IMR-90 (cell line): ENCODE data around the gene RALGAPA1. TPM values are rescaled to one million over a fixed set of nuclear protein-coding genes. Genes with fewer than 3 reads are reported as not detected.
A peak's percentile ranks its signal among the peaks of the same experiment; 100 is the strongest.

Source experiments
- ATAC-seq: fragments of 200-7000 bp; cut with Tn5 transposase; 2 replicates; pipeline ENCODE4 v1.9.1; 2020; ENCODE audit warnings: low read depth, mild to moderate bottlenecking, moderate library complexity
- BruUV-seq: library from RNA; stranded (reverse); fragments of 400-500 nt; replicated peaks from 2 replicates; lab custom pipeline; 2021; lab: Mats Ljungman, UMichigan
- CTCF ChIA-PET: fragments of 300-600 bp; formaldehyde crosslinking; extraction: SDS; loops from one replicate; lab custom pipeline; 2021; ENCODE audit warnings: antibody characterized with exemption; lab: Yijun Ruan, JAX
- POLR2A ChIA-PET: fragments of 300-600 bp; sonication (Branson Sonifier 250); formaldehyde crosslinking; loops from one replicate; lab custom pipeline; 2022; ENCODE audit warnings: antibody characterized with exemption; ENCODE audit not compliant: unreplicated experiment; lab: Charles Lee
- DNase-seq: peaks from one replicate; pipeline ENCODE4 v3.0.0; 2013
- H2AFZ ChIP-seq: replicated peaks from 2 replicates; pipeline ENCODE3; 2013; ENCODE audit warnings: low read length, mild to moderate bottlenecking; ENCODE audit not compliant: poor library complexity
- H2AK5ac ChIP-seq: 2 replicates; pipeline ENCODE4 v1.6.1; 2013; ENCODE audit warnings: low read depth, low read length, inconsistent platforms
- H2AK9ac ChIP-seq: replicated peaks from 2 replicates; pipeline ENCODE3; 2013; ENCODE audit warnings: mild to moderate bottlenecking, low read depth, low read length, moderate library complexity; ENCODE audit not compliant: poor library complexity
- H2BK120ac ChIP-seq: 2 replicates; pipeline ENCODE4 v1.6.1; 2013; ENCODE audit warnings: low read depth, low read length, inconsistent platforms
- H2BK15ac ChIP-seq: 3 replicates; pipeline ENCODE4 v1.6.1; 2013; ENCODE audit warnings: low read depth, low read length, inconsistent platforms
- H2BK20ac ChIP-seq: 2 replicates; pipeline ENCODE4 v1.6.1; 2013; ENCODE audit warnings: low read depth, mild to moderate bottlenecking, inconsistent platforms, low read length, moderate library complexity
- H2BK5ac ChIP-seq: 2 replicates; pipeline ENCODE4 v1.6.1; 2013; ENCODE audit warnings: mild to moderate bottlenecking, low read depth, low read length, inconsistent platforms; ENCODE audit not compliant: poor library complexity, severe bottlenecking
- H3K14ac ChIP-seq: replicated peaks from 2 replicates; pipeline ENCODE4 v1.6.1; 2013; ENCODE audit warnings: low read depth, low read length, inconsistent platforms
- H3K18ac ChIP-seq: 2 replicates; pipeline ENCODE4 v1.6.1; 2013; ENCODE audit warnings: low read depth, low read length, control low read depth
- H3K23ac ChIP-seq: 2 replicates; pipeline ENCODE4 v1.6.1; 2013; ENCODE audit warnings: low read depth, low read length, inconsistent platforms
- H3K27ac ChIP-seq: 2 replicates; pipeline ENCODE4 v1.5.1; 2013; ENCODE audit warnings: mild to moderate bottlenecking, control low read depth, low read length; ENCODE audit not compliant: insufficient read depth
- H3K27me3 ChIP-seq: 2 replicates; pipeline ENCODE4 v1.6.1; 2013; ENCODE audit warnings: low read length; ENCODE audit not compliant: control insufficient read depth, insufficient read depth
- H3K36me3 ChIP-seq: 2 replicates; pipeline ENCODE4 v1.6.1; 2013; ENCODE audit warnings: low read length, mixed read lengths; ENCODE audit not compliant: control insufficient read depth, insufficient read depth
- H3K4ac ChIP-seq: 2 replicates; pipeline ENCODE4 v1.6.1; 2013; ENCODE audit warnings: low read depth, low read length, inconsistent platforms
- H3K4me1 ChIP-seq: 2 replicates; pipeline ENCODE4 v1.6.1; 2013; ENCODE audit warnings: low read length, mixed read lengths; ENCODE audit not compliant: control insufficient read depth, insufficient read depth
- H3K4me2 ChIP-seq: 2 replicates; pipeline ENCODE4 v1.6.1; 2013; ENCODE audit warnings: low read depth, mild to moderate bottlenecking, control low read depth, low read length, moderate library complexity
- H3K4me3 ChIP-seq: 2 replicates; pipeline ENCODE4 v1.5.1; 2013; ENCODE audit warnings: low read depth, mild to moderate bottlenecking, control low read depth, low read length, moderate library complexity; ENCODE audit not compliant: insufficient read depth
- H3K56ac ChIP-seq: 2 replicates; pipeline ENCODE4 v1.6.1; 2013; ENCODE audit warnings: low read length, inconsistent platforms; ENCODE audit not compliant: insufficient read depth; ENCODE audit errors: extremely low read depth
- H3K79me1 ChIP-seq, 2 experiments: 2 replicates each; pipeline ENCODE4 v1.6.1; 2013; ENCODE audit warnings: low read length in 2 of 2, inconsistent platforms in 1 of 2, low read depth in 1 of 2
- H3K9ac ChIP-seq: 2 replicates; pipeline ENCODE4 v1.6.1; 2013; ENCODE audit warnings: low read depth, low read length, control low read depth
- H3K9me1 ChIP-seq: 2 replicates; pipeline ENCODE4 v1.6.1; 2013; ENCODE audit warnings: low read length, inconsistent platforms; ENCODE audit not compliant: insufficient read depth
- H3K9me3 ChIP-seq: 2 replicates; pipeline ENCODE4 v1.6.1; 2013; ENCODE audit warnings: low read length; ENCODE audit not compliant: control insufficient read depth, insufficient read depth
- H4K20me1 ChIP-seq: 2 replicates; pipeline ENCODE4 v1.6.1; 2013; ENCODE audit warnings: low read length, inconsistent platforms; ENCODE audit not compliant: insufficient read depth
- H4K5ac ChIP-seq: 2 replicates; pipeline ENCODE4 v1.6.1; 2013; ENCODE audit warnings: mild to moderate bottlenecking, low read depth, low read length, control low read depth
- H4K8ac ChIP-seq, 2 experiments: 2 replicates each; pipeline ENCODE4 v1.6.1; 2013; ENCODE audit warnings: low read depth in 2 of 2, low read length in 2 of 2, control low read depth in 1 of 2, inconsistent platforms in 1 of 2
- H4K91ac ChIP-seq: 2 replicates; pipeline ENCODE4 v1.6.1; 2013; ENCODE audit warnings: low read depth, low read length, inconsistent platforms; ENCODE audit not compliant: insufficient read depth
- BHLHE40 ChIP-seq: fragments of 150-350 bp; IDR thresholded peaks from 2 replicates; pipeline ENCODE4 v1.6.1; 2016; ENCODE audit warnings: mild to moderate bottlenecking, low read depth, low read length
- NFE2L2 ChIP-seq: fragments of 150-350 bp; IDR thresholded peaks from 2 replicates; pipeline ENCODE4 v1.6.1; 2016; ENCODE audit warnings: low read depth, mild to moderate bottlenecking, low read length
- WGBS, 2 experiments: methylation state at CpG; one replicate each; pipeline versions ENCODE4 v1.1.5 to v1.1.7; 2013; ENCODE audit warnings: missing lambda C conversion rate in 2 of 2; ENCODE audit not compliant: insufficient read length in 1 of 2; ENCODE audit errors: extremely low coverage in 2 of 2; 5-methylcytosine and 5-hydroxymethylcytosine counted together
- dilution Hi-C: fragments of 300-500 bp; cut with HindIII; formaldehyde crosslinking; loops from one replicate; pipeline ENCODE4 v1.14.3; 2018; ENCODE audit warnings: low sequenced_read_pairs; ENCODE audit not compliant: unreplicated experiment
- in situ Hi-C: fragments of 300-500 bp; cut with MboI; formaldehyde crosslinking; loops from 3 replicates; pipeline ENCODE4 v1.14.3; 2019; ENCODE audit warnings: low sequenced_read_pairs, inconsistent platforms, mixed read lengths
- intact Hi-C: fragments of 100-400 bp; cut with micrococcal nuclease; formaldehyde crosslinking; loops from 2 replicates; pipeline ENCODE4 v1.10.0; 2022
- polyA plus RNA-seq, 3 experiments: library from polyadenylated mRNA; depleted of rRNA; stranded (reverse); fragments of >200 nt; gene quantifications; 2 replicates each; pipeline ENCODE4 v1.2.3, GENCODE V29; 2012; ENCODE audit warnings: low replicate concordance in 1 of 3
- total RNA-seq: library from RNA; depleted of rRNA; stranded (reverse); fragments of >200 nt; gene quantifications from 2 replicates; pipeline ENCODE4 v1.2.3, GENCODE V29; 2012

RALGAPA1 gene
- total and polyA plus RNA-seq, 2 of the 4 experiments (the other 2 are of a cell fraction): 5.1 to 25.6 TPM

DNA sequence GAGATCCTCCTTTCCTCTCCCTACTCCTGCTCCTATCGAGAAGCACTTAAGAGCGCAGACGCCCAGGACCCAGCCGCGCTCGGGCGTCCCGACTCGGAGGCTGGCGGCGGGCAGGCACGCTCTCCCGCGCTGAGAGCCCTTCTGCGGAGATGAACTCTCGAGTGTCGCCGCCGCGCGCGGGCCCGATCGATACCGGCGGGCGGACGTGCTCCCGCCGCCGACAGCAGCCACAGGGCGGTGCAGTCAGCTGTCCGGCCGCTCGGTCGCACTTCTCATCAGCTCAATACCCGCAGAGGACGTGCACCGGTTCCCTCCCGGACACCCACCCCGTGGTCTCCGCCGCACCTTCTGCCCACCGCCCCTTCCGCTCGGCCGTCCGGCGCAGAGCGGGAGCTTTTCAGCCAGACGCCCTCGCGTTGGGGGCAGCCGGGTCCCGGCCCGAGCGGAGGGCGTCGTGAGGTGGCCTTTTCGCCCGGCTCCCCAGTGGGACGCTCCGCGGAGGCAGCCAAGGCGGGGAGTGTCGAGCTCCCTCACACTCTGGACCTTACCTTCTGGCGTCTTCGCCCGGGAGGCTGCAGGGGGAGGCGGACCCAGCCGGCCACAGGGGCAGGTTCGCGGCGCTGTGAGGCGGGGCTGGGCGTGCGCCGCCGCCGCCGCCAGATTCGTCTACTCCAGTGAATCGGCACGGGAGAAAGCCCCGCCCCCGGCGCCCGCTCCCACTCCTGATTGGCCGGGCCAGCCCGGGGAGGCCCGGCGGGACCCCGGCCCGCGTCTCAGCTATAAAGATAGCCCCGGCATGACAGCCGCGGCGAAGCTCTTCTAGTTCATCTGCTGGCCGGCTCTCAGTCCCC is 275.5 kb downstream of the RALGAPA1 start, which contains the start of gene INSM2:
INSM2 (plus strand) TSS at position 808 of the 851 bp plus-strand sequence. CDS start 89 bp downstream, outside the sequence.
- TF ChIP-seq NFE2L2: no peak
- TF ChIP-seq BHLHE40: peak; percentile 67; the same call in 1 of the 2 replicates
- Histone ChIP-seq H3K9ac (no peak within 1 kb of the TSS), H3K4ac (no peak within 1 kb of the TSS), H4K91ac (no peak within 1 kb of the TSS), H4K8ac (no peak within 1 kb of the TSS), H3K4me3 (peak within 1 kb of the TSS; percentile 49), H3K9me1 (no peaks in the 10 kb centered on the region), H2BK20ac (no peak within 1 kb of the TSS), H3K79me1 (no peaks in the 10 kb centered on the region), H3K4me2 (peak within 1 kb of the TSS; percentile 97), H3K36me3 (no peaks in the 10 kb centered on the region), H3K27ac (no peak within 1 kb of the TSS), H3K56ac (no peak within 1 kb of the TSS), H3K9me3 (no peaks in the 10 kb centered on the region), H4K5ac (no peak within 1 kb of the TSS), H2AK9ac (peak within 1 kb of the TSS; percentile 51), H2BK120ac (no peak within 1 kb of the TSS), H4K20me1 (no peaks in the 10 kb centered on the region), H3K27me3 (peaks cover 38% of the 10 kb centered on the region), H3K14ac (no peak within 1 kb of the TSS), H2BK15ac (no peak within 1 kb of the TSS), H3K23ac (no peak within 1 kb of the TSS), H2AFZ (peak within 1 kb of the TSS; percentile 95), H2BK5ac (no peak within 1 kb of the TSS), H2AK5ac (no peak within 1 kb of the TSS), H3K18ac (no peak within 1 kb of the TSS), H3K4me1 (peaks cover 2% of the 10 kb centered on the region; the same call in 1 of the 2 replicates)
- ATAC-seq (peak; percentile 93), DNase-seq (peak; percentile 34)
- intact Hi-C loops: loop anchor here (2.0 to 5.0 kb wide), 2 partner anchors 154 to 285 kb away; no protein-coding TSS in a partner anchor
- in situ Hi-C loops: no loop called here
- dilution Hi-C loops: no loop called here
- ChIA-PET POLR2A (no interaction called here), CTCF (interaction anchor here (1.2 to 1.4 kb wide), 2 partner anchors 15 to 25 kb away, joined by 3 to 4 read pairs; no protein-coding TSS in a partner anchor)
- no TSS peak for BruUV-seq
- 2% methylated on average over 30 of the region's 100 CpGs; no CpG with 5 or more reads in 1 of the 2 experiments for WGBS, 2 experiments
